Stimulated activated CD8-positive, alpha-beta memory T cell treated with anti-CD3 and anti-CD28 coated beads, Interleukin-4, amount 100 ng/mL, for 1 hour (primary cell): ENCODE data around the gene SRCIN1.

Experiments used
- DNase-seq, 2 donors: peaks; one replicate each; pipeline ENCODE4 v3.0.0-alpha.2; 2020; ENCODE audit warnings: low read depth in 2 of 2, low spot score in 1 of 2

The SRCIN1 gene

GRCh38 chr17:38583828-38584349 is 21.9 kb downstream of the SRCIN1 start:
- no peak for DNase-seq

- no peak for DNase-seq
These were observed 22.6 kb downstream of the SRCIN1 start for GRCh38 chr17:38583176-38583575.

DNA sequence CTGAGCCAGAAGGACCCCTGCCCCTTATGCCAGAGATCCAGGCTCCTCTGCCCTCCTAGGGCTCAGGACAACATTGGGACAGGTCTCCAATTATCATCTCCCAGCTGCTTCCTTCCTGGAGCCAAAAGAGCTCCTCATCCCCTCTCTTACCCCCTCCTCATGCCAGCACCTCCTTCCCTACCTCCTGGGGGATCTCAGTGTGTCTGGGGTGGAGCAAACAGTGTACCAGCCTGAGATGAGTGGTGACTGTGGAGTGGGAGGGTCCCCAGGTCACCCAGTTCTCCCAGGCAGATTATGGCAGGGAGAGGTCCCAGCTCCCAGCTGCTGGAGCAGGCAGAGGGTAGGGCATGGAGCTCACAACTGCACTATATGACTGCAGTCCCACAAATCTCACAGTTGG is 23.7 kb downstream of the SRCIN1 start:
- DNase-seq, result no peak

GRCh38 chr17:38579934-38580333 is 25.8 kb downstream of the SRCIN1 start:
- no peak for DNase-seq

GRCh38 chr17:38579083-38579480 is 26.7 kb downstream of the SRCIN1 start:
- no peak for DNase-seq

DNA sequence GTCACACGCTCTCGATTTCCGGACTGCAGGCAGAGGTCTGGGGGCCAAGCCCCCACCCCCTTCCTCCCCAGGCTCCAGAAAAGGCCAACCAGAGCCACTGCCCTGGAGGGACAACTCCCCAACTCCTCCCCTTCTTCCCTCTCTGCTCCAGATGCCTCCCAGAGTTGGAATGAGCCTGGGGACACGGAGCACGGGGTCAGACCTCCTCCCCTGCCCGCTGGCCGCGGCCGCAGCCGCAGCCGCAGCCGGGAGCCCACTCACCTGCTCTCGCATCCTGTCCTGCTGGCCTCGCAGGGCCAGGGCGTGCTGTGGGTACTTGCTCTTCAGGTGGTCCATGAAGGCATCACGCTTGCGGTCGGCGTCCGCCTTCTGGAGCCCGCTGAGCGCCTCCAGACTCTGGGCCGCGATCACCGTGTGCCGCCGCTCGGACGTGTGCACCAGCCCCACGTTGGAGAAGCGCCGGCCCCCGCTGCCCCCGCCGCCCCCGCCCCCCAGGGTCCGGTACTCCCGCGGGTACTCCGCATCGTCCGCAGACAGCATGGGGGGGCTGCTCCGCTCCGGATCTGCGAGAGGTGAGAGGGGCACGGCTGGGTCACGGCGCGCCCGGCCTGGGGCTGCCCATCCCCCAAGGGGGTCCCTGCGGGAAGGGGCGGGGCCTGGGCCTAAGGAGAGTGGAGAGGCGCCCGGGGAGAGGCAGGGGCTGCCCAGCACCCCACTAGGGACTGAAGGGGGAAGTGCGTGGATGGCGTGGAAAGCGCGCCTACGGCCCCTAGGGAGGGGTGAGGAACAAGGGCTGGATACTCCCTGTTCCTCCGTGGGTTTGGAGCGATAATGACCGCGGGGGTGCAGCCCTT is 27.3 kb downstream of the SRCIN1 start:
- no peak for DNase-seq

DNA sequence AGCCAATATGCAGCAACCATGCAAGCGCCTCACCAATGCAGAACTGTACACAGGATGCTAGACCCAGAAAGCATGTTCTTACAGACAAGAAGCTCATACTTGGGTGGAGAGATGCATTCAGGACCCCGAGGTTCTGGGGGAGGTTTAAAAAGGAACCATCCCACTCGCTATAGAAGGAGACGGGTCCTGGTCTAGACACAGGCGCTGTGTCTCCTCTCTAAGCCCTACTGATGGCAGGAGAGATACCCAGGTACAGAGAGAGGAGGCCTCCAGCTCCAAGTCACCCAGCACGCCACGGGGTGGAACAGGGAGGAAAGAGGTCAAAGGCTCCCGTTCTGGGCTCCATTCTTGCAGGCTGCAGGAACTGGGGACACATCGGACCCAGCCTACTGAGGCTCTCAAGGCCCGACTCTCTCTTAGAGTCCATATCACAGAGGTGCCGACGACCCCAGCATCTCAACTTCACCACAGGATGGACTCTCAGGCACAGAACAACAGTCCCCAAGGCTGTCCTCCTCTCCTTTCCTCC is 28.0 kb downstream of the SRCIN1 start:
- DNase-seq, result no peak

GRCh38 chr17:38577244-38577643 is 28.5 kb downstream of the SRCIN1 start:
- no peak for DNase-seq

DNA sequence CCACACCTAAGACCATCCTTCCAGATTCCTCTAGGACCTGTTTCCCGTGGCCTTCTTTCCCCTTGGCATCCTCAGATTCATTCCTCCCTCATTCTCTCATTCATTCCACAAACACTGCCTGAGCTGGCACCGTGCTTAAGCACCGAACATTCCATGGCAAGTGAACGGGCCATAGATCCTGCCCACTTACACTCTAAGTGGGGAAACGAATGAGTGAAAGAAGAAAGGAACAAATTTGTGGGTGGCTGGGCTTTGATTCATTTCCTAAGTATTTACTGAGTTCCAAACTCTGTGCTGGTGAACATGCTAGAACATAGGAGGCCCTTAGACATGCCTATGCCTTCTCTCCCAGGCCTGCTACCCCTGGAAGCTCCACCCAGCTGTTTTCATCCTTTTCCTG is 30.0 kb downstream of the SRCIN1 start:
- DNase-seq, result no peak

DNA sequence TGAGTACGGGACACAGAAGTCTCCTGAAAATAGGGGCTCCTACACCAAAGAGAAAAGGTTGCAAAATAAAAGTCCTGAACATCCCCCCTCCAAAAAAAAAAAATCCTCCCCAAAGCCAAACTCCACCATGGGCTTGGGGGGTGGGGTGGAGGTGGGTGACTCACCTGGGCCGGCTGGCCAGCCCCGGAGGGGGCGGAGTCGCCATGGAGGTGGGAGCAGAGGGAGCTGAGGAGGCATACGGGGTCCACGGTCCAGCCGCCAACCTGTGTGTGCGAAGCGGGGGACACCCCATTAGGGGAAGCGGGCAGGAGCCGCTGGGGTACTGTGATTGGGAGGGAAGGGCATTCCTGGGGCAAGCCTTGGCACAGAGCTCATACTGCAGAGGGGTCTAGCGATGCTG is 31.0 kb downstream of the SRCIN1 start:
- DNase-seq, result no peak

GRCh38 chr17:38572669-38573365 is 32.9 kb downstream of the SRCIN1 start:
- no peak for DNase-seq

GRCh38 chr17:38571833-38572668 is 33.7 kb downstream of the SRCIN1 start:
- DNase-seq, result no peak

DNA sequence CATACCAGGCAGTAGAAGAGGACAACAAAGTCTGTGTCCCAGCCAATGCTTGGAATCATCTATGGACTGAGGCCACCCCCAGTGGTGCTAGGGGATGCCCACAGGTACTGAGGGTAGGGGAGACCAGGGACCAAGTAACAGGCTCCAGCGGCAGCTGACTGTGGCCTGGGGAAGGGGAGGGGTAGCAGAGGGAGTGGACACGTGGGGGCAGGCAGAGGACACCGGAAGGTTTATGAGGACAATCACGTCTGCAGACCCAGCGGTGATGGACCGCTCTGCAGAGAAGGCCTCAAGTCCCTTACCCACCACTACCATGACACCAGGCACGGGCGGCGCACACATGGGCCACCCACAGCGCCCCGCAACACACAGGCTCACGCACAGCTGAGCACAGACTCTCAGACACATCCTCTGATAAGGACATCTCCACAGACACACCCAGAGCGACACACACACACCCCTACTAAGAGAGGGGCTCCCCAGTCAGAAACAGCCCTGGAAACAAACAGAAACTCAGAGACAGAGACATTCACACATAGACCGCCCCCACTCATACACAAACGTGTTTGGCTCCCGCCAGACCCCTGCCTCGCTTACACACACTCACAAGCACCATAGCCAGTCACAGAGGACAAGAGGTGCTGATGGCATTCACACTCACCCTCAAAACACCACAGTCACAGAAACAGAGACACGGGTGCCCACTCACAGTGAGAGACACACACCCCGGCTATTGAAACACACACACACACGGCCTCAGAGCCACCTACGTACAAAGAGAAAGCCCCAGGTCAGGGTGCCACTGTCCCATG is 35.8 kb downstream of the SRCIN1 start:
- DNase-seq, result no peak

DNA sequence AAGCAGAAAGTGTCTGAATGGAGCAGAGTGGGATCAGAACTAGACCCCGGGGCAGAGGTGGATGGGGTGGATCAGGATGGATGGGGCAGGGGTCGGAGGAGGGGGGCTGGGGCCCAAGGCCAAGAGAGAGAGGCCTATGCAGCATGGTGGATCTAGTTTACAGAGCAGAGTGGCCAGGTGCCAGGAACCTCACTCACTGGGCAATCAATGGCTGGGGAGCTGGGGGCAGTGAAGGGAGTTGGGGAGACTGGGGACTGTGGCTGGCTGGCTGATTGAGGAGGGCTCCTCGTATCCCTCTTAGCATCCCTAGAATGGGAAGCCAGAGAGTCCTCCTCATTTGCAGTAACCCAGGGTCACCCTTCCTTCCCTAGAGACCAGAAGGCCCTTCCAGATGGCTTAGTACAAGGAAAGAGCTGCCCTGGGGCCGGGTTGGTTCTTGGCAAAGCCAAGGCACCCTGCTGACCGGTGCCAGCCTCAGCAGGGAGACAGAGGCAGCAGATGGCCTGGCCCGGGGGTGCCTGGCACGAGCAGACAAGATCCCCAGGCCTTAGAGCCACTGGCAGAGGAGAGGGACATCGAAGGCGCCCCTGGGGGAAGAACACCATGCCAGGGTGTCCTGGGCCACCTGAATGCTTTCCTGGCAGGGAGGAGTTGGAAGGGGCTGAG is 36.8 kb downstream of the SRCIN1 start:
- DNase-seq, result no peak

DNA sequence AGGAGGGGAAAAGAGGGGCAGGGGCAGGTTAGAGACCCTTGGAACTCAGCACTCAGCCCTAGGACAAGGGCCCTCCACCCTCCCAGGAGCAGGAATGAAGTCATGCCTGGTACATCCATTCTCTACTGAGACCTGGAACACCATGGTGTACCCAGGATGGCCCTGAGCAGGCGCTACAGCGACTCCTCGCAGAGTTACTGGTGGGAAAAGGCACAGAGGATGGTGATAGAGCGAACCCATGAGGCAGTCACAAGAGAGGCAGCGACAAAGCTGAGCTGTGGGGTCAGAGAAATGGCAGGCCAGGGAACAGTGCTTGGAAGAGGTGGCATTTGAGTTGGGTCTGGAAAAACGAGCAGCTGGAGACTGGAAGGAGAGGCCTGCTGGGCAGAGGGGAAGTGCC is 37.5 kb downstream of the SRCIN1 start:
- no peak for DNase-seq

- DNase-seq, result no peak
These were observed 38.4 kb downstream of the SRCIN1 start for GRCh38 chr17:38567350-38567749.

DNA sequence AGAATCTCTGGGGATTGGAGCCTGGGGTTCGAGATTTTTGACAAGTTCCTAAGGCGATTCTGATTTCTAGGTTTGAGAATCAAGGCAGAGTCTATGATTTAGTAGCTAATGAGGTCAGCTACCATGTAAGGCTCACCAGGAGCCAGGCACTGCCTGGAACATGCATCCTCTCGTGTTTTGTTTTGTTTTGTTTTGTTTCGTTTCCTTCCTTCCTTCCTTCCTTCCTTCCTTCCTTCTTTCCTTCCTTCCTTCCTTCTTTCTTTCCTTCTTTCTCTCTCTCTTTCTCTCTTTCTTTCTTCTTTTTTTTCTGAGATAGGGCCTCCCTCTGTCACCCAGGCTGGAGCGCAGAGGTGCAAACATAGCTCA is 39.1 kb downstream of the SRCIN1 start:
- no peak for DNase-seq

GRCh38 chr17:38565853-38566665 is 39.7 kb downstream of the SRCIN1 start:
- no peak for DNase-seq

- no peak for DNase-seq
These were observed 40.9 kb downstream of the SRCIN1 start for GRCh38 chr17:38564869-38565268.
